ENCODE data around the gene DPP4.

DNA sequence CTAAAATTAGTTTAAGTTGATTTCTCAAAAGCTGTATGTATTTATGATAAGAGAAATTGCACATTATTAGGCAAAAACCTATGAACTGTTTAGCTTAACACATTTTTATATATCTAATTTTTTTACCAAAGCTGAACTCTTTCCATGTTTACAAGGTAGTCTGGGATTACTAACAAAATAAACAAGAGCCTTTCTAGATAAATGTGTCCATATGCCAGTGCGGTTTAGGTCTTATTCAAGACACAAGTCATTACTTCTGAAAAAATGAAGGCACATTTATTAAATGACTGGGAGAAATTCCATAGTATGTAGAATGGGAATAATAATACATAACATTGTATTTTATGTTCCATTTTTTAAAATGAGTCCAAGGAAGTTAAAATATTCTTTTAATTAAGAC lies 82.0 kb downstream of the DPP4 start:
- TF ChIP-seq, protein P1, sequence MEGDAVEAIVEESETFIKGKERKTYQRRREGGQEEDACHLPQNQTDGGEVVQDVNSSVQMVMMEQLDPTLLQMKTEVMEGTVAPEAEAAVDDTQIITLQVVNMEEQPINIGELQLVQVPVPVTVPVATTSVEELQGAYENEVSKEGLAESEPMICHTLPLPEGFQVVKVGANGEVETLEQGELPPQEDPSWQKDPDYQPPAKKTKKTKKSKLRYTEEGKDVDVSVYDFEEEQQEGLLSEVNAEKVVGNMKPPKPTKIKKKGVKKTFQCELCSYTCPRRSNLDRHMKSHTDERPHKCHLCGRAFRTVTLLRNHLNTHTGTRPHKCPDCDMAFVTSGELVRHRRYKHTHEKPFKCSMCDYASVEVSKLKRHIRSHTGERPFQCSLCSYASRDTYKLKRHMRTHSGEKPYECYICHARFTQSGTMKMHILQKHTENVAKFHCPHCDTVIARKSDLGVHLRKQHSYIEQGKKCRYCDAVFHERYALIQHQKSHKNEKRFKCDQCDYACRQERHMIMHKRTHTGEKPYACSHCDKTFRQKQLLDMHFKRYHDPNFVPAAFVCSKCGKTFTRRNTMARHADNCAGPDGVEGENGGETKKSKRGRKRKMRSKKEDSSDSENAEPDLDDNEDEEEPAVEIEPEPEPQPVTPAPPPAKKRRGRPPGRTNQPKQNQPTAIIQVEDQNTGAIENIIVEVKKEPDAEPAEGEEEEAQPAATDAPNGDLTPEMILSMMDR (IDR thresholded peaks at IDR 0.05): no peak
- TF ChIP-seq POLR2A (IDR thresholded peaks at IDR 0.05): no peak
